ENCODE data around the gene PARP11. TPM values are rescaled to one million over a fixed set of nuclear protein-coding genes. Genes with fewer than 3 reads are reported as not detected.

Gene PARP11
- total and polyA plus RNA-seq, 4 donors, result 2.2 to 7.1 (median 4.0) TPM

DNA sequence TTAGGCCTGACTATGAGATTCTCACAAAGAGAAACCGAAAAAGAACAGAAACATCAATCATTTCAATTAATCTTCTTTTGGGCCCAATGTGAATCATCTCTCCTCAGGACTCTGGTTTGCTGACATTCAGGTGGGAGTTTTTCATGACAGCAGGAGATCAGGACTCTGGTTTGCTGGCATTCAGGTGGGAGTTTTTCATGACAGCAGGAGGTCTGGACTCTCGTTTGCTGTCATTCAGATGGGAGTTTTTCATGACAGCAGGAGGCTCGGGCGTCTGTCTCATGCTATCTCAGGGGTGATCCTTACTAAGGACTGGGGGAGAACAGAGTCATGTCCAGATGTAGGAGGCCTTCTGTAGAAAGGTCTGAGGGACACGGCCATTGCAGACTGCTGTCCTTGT lies 40.1 kb upstream of the PARP11 start:
- 87% methylated on average over 5 of the region's 5 CpGs for WGBS
- Histone ChIP-seq H3K9me3 (ENCODE audit: control insufficient read depth in 4 of 4, low read length in 3 of 4) (no peaks in the 10 kb centered on the region), H3K27ac (ENCODE audit: low read depth in 1 of 2, low read length in 2 of 2) (no peak overlapping the region), H3K36me3 (ENCODE audit: control insufficient read depth in 4 of 4, insufficient read depth in 3 of 4, low read depth in 1 of 4, low read length in 3 of 4) (no peaks in the 10 kb centered on the region), H3K9ac (ENCODE audit: low read depth in 1 of 2, low read length in 2 of 2) (no peak overlapping the region), H3K4me1 (ENCODE audit: control insufficient read depth in 4 of 4, insufficient read depth in 4 of 4, low read length in 3 of 4) (no peaks in the 10 kb centered on the region), H3K4me3 (ENCODE audit: low read depth in 1 of 3, low read length in 3 of 3) (no peak overlapping the region), H3K27me3 (ENCODE audit: control insufficient read depth in 4 of 4, insufficient read depth in 4 of 4, low read length in 3 of 4) (no peaks in the 10 kb centered on the region)
- DNase-seq (ENCODE audit: low spot score), result no peak
- TF ChIP-seq EGR1 (IDR thresholded peaks at IDR 0.05; ENCODE audit: low read depth in 2 of 2) (no peak), HNF4G (IDR thresholded peaks at IDR 0.05) (no peak)
- TF ChIP-seq, protein P1, sequence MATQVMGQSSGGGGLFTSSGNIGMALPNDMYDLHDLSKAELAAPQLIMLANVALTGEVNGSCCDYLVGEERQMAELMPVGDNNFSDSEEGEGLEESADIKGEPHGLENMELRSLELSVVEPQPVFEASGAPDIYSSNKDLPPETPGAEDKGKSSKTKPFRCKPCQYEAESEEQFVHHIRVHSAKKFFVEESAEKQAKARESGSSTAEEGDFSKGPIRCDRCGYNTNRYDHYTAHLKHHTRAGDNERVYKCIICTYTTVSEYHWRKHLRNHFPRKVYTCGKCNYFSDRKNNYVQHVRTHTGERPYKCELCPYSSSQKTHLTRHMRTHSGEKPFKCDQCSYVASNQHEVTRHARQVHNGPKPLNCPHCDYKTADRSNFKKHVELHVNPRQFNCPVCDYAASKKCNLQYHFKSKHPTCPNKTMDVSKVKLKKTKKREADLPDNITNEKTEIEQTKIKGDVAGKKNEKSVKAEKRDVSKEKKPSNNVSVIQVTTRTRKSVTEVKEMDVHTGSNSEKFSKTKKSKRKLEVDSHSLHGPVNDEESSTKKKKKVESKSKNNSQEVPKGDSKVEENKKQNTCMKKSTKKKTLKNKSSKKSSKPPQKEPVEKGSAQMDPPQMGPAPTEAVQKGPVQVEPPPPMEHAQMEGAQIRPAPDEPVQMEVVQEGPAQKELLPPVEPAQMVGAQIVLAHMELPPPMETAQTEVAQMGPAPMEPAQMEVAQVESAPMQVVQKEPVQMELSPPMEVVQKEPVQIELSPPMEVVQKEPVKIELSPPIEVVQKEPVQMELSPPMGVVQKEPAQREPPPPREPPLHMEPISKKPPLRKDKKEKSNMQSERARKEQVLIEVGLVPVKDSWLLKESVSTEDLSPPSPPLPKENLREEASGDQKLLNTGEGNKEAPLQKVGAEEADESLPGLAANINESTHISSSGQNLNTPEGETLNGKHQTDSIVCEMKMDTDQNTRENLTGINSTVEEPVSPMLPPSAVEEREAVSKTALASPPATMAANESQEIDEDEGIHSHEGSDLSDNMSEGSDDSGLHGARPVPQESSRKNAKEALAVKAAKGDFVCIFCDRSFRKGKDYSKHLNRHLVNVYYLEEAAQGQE (IDR thresholded peaks at IDR 0.05), result no peak

DNA sequence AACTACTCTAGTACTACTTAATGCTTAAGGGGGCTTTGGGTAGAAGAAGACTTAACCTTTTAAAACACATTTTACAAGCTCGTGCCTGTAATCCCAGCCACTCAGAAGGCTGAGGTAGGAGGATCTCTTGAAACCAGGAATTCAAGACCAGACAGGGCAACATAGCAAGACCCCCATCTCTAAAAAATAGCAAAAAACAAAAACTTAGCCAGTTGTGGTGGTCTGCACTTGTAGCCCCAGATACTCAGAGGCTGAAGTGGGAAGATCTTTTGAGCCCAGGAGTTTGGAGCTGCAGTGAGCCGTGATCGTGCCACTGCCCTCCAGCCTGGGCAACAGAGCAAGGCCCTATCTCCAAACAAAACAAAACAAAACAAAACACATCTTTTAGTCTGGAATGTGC lies 39.7 kb upstream of the PARP11 start:
- H3K9ac ChIP-seq (ENCODE audit: low read depth in 1 of 2, low read length in 2 of 2), result no peak overlapping the region
- no peaks in the 10 kb centered on the region for H3K27me3 ChIP-seq (ENCODE audit: control insufficient read depth in 4 of 4, insufficient read depth in 4 of 4, low read length in 3 of 4)
- H3K9me3 ChIP-seq (ENCODE audit: control insufficient read depth in 4 of 4, low read length in 3 of 4), result no peaks in the 10 kb centered on the region
- WGBS, result 90% methylated on average over 3 of the region's 3 CpGs
- no peak overlapping the region for H3K4me3 ChIP-seq (ENCODE audit: low read depth in 1 of 3, low read length in 3 of 3)
- H3K36me3 ChIP-seq (ENCODE audit: control insufficient read depth in 4 of 4, insufficient read depth in 3 of 4, low read depth in 1 of 4, low read length in 3 of 4), result no peaks in the 10 kb centered on the region
- H3K27ac ChIP-seq (ENCODE audit: low read depth in 1 of 2, low read length in 2 of 2), result no peak overlapping the region
- no peaks in the 10 kb centered on the region for H3K4me1 ChIP-seq (ENCODE audit: control insufficient read depth in 4 of 4, insufficient read depth in 4 of 4, low read length in 3 of 4)
- no peak for DNase-seq (ENCODE audit: low spot score)
- TF ChIP-seq, protein P2, sequence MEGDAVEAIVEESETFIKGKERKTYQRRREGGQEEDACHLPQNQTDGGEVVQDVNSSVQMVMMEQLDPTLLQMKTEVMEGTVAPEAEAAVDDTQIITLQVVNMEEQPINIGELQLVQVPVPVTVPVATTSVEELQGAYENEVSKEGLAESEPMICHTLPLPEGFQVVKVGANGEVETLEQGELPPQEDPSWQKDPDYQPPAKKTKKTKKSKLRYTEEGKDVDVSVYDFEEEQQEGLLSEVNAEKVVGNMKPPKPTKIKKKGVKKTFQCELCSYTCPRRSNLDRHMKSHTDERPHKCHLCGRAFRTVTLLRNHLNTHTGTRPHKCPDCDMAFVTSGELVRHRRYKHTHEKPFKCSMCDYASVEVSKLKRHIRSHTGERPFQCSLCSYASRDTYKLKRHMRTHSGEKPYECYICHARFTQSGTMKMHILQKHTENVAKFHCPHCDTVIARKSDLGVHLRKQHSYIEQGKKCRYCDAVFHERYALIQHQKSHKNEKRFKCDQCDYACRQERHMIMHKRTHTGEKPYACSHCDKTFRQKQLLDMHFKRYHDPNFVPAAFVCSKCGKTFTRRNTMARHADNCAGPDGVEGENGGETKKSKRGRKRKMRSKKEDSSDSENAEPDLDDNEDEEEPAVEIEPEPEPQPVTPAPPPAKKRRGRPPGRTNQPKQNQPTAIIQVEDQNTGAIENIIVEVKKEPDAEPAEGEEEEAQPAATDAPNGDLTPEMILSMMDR (IDR thresholded peaks at IDR 0.05; ENCODE audit: low read depth, low read length, missing input control), result no peak
- TF ChIP-seq HNF4G (IDR thresholded peaks at IDR 0.05) (no peak), FOXA2 (IDR thresholded peaks at IDR 0.05) (no peak), YY1 (IDR thresholded peaks at IDR 0.05) (no peak), RAD21 (IDR thresholded peaks at IDR 0.05) (no peak), RXRA (IDR thresholded peaks at IDR 0.05) (no peak), HNF4A (conservative IDR thresholded peaks at IDR 0.05) (no peak), GABPA (IDR thresholded peaks at IDR 0.05 in 1 of 2, conservative IDR thresholded peaks at IDR 0.05 in 1 of 2) (no peak), TAF1 (conservative IDR thresholded peaks at IDR 0.05) (no peak), FOXA1 (IDR thresholded peaks at IDR 0.05) (no peak)
- TF ChIP-seq, protein P3, sequence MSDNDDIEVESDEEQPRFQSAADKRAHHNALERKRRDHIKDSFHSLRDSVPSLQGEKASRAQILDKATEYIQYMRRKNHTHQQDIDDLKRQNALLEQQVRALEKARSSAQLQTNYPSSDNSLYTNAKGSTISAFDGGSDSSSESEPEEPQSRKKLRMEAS (IDR thresholded peaks at IDR 0.05), result no peak
- TF ChIP-seq, protein P4, sequence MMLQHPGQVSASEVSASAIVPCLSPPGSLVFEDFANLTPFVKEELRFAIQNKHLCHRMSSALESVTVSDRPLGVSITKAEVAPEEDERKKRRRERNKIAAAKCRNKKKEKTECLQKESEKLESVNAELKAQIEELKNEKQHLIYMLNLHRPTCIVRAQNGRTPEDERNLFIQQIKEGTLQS (IDR thresholded peaks at IDR 0.05), result no peak

All from liver (tissue), 9 donors.